Spinal cord (tissue), 10 donors: ENCODE measurements around the gene KCNH1. TPM values are rescaled to one million over a fixed set of nuclear protein-coding genes. Genes with fewer than 3 reads are reported as not detected.

Experiments used
- DNase-seq, 6 donors: peaks; one replicate each; pipeline versions ENCODE4 v3.0.0 to v3.0.0-alpha.2; 2013 to 2015; ENCODE audit warnings: low spot score in 6 of 6, low read depth in 4 of 6
- H3K27ac ChIP-seq: one replicate; pipeline ENCODE4 v1.5.1; 2013; ENCODE audit warnings: low read depth, low read length, control low read depth
- H3K27me3 ChIP-seq: one replicate; pipeline ENCODE4 v1.6.1; 2013; ENCODE audit warnings: low read length; ENCODE audit not compliant: control insufficient read depth, insufficient read depth
- H3K36me3 ChIP-seq: one replicate; pipeline ENCODE4 v1.6.1; 2013; ENCODE audit warnings: low read length; ENCODE audit not compliant: control insufficient read depth, insufficient read depth
- H3K4me1 ChIP-seq: one replicate; pipeline ENCODE4 v1.6.1; 2013; ENCODE audit warnings: low read length; ENCODE audit not compliant: control insufficient read depth, insufficient read depth
- H3K4me3 ChIP-seq: one replicate; pipeline ENCODE4 v1.5.1; 2013; ENCODE audit warnings: low read depth, low read length, control low read depth
- H3K9me3 ChIP-seq: one replicate; pipeline ENCODE4 v1.6.1; 2013; ENCODE audit warnings: low read length; ENCODE audit not compliant: control insufficient read depth, insufficient read depth
- WGBS: methylation state at CpG from one replicate; pipeline ENCODE4 v1.1.5; 2013; ENCODE audit warnings: missing lambda C conversion rate; ENCODE audit not compliant: insufficient coverage; 5-methylcytosine and 5-hydroxymethylcytosine counted together
- polyA plus RNA-seq, 2 donors: library from polyadenylated mRNA; unstranded; fragments of 120-200 nt; gene quantifications; one replicate each; pipeline ENCODE4 v1.2.1, GENCODE V29; 2013; ENCODE audit not compliant: insufficient read length in 2 of 2
- total RNA-seq, 2 donors: library from RNA; depleted of rRNA in 1 of 2; stranded (reverse); fragments of 120-200 nt in 1 of 2; fragments of >200 nt in 1 of 2; gene quantifications; one replicate each; pipeline versions ENCODE4 v1.2.3 to v1.2.4, GENCODE V29; 2013 to 2014
- donor health status: healthy.

The KCNH1 gene
- total and polyA plus RNA-seq, 4 donors, result 2.6 to 8.6 (median 3.8) TPM

GRCh38 chr1:210736713-210737112, 397.2 kb downstream of the KCNH1 start:
- Histone ChIP-seq H3K27me3 (no peaks in the 10 kb centered on the region), H3K9me3 (no peaks in the 10 kb centered on the region), H3K36me3 (no peaks in the 10 kb centered on the region), H3K4me3 (no peak overlapping the region), H3K27ac (no peak overlapping the region), H3K4me1 (no peaks in the 10 kb centered on the region)
- DNase-seq, result peak in 1 of 6 donors; percentile 81
- 14% methylated on average over 1 of the region's 3 CpGs for WGBS

- H3K27me3 ChIP-seq, result no peaks in the 10 kb centered on the region
- no peak for DNase-seq
- H3K27ac ChIP-seq, result no peak overlapping the region
- no peaks in the 10 kb centered on the region for H3K9me3 ChIP-seq
- no peaks in the 10 kb centered on the region for H3K4me1 ChIP-seq
- no peak overlapping the region for H3K4me3 ChIP-seq
- WGBS, result no CpG with 5 or more reads among the region's 2 CpGs
- no peaks in the 10 kb centered on the region for H3K36me3 ChIP-seq
Measured at GRCh38 chr1:210731597-210731996, 402.4 kb downstream of the KCNH1 start.

GRCh38 chr1:210731193-210731592, 402.8 kb downstream of the KCNH1 start:
- no peak for DNase-seq
- Histone ChIP-seq H3K27ac (no peak overlapping the region), H3K9me3 (no peaks in the 10 kb centered on the region), H3K4me1 (no peaks in the 10 kb centered on the region), H3K4me3 (no peak overlapping the region), H3K36me3 (no peaks in the 10 kb centered on the region), H3K27me3 (no peaks in the 10 kb centered on the region)
- WGBS, result no CpG with 5 or more reads among the region's 2 CpGs

GRCh38 chr1:210730023-210730422, 403.9 kb downstream of the KCNH1 start:
- no CpG with 5 or more reads among the region's 1 CpG for WGBS
- no peak overlapping the region for H3K27ac ChIP-seq

GRCh38 chr1:210728437-210729149, 405.4 kb downstream of the KCNH1 start:
- Histone ChIP-seq H3K27me3 (no peaks in the 10 kb centered on the region), H3K4me1 (no peaks in the 10 kb centered on the region), H3K36me3 (no peaks in the 10 kb centered on the region), H3K4me3 (no peak overlapping the region), H3K9me3 (no peaks in the 10 kb centered on the region), H3K27ac (no peak overlapping the region)
- DNase-seq, result no peak
- WGBS, result no CpG with 5 or more reads among the region's 4 CpGs

More at GRCh38 chr1:210730023-210730422, 403.9 kb downstream of the KCNH1 start:
- H3K4me1 ChIP-seq, result no peaks in the 10 kb centered on the region
- no peak overlapping the region for H3K4me3 ChIP-seq
- no peak for DNase-seq
- no peaks in the 10 kb centered on the region for H3K27me3 ChIP-seq
- H3K36me3 ChIP-seq, result no peaks in the 10 kb centered on the region
- no peaks in the 10 kb centered on the region for H3K9me3 ChIP-seq

- no peaks in the 10 kb centered on the region for H3K36me3 ChIP-seq
- no CpG with 5 or more reads among the region's 2 CpGs for WGBS
- no peaks in the 10 kb centered on the region for H3K27me3 ChIP-seq
- no peak overlapping the region for H3K4me3 ChIP-seq
- DNase-seq, result no peak
- no peak overlapping the region for H3K27ac ChIP-seq
- no peaks in the 10 kb centered on the region for H3K4me1 ChIP-seq
- no peaks in the 10 kb centered on the region for H3K9me3 ChIP-seq
Measured at GRCh38 chr1:210727709-210728108, 406.2 kb downstream of the KCNH1 start.

GRCh38 chr1:210726621-210727020, 407.3 kb downstream of the KCNH1 start:
- WGBS, result no CpG with 5 or more reads among the region's 2 CpGs
- Histone ChIP-seq H3K36me3 (no peaks in the 10 kb centered on the region), H3K4me1 (no peaks in the 10 kb centered on the region), H3K4me3 (no peak overlapping the region), H3K9me3 (no peaks in the 10 kb centered on the region), H3K27me3 (no peaks in the 10 kb centered on the region), H3K27ac (no peak overlapping the region)
- peak in 1 of 6 donors; percentile 56 for DNase-seq

- Histone ChIP-seq H3K4me3 (no peak overlapping the region), H3K4me1 (no peaks in the 10 kb centered on the region), H3K9me3 (no peaks in the 10 kb centered on the region), H3K27ac (no peak overlapping the region), H3K36me3 (no peaks in the 10 kb centered on the region), H3K27me3 (no peaks in the 10 kb centered on the region)
- WGBS, result 61% methylated on average over 2 of the region's 2 CpGs
- no peak for DNase-seq
Measured at GRCh38 chr1:210724768-210725167, 409.2 kb downstream of the KCNH1 start.

GRCh38 chr1:210723646-210724045, 410.3 kb downstream of the KCNH1 start:
- Histone ChIP-seq H3K9me3 (no peaks in the 10 kb centered on the region), H3K36me3 (no peaks in the 10 kb centered on the region), H3K27me3 (no peaks in the 10 kb centered on the region), H3K4me1 (no peaks in the 10 kb centered on the region), H3K27ac (no peak overlapping the region), H3K4me3 (no peak overlapping the region)
- 26% methylated on average over 3 of the region's 4 CpGs for WGBS
- DNase-seq, result no peak

- no peaks in the 10 kb centered on the region for H3K9me3 ChIP-seq
- H3K4me3 ChIP-seq, result no peak overlapping the region
- DNase-seq, result no peak
- H3K36me3 ChIP-seq, result no peaks in the 10 kb centered on the region
- H3K27ac ChIP-seq, result no peak overlapping the region
- no CpG with 5 or more reads among the region's 1 CpG for WGBS
- no peaks in the 10 kb centered on the region for H3K27me3 ChIP-seq
- no peaks in the 10 kb centered on the region for H3K4me1 ChIP-seq
Measured at GRCh38 chr1:210722410-210723081, 411.4 kb downstream of the KCNH1 start.
